WERI-Rb-1 (cell line): Measurements from ENCODE around the gene SLC13A5.

Source experiments
- DNase-seq: peaks from one replicate; pipeline ENCODE4 v3.0.0-alpha.2; 2020
- H3K27ac ChIP-seq: fragments of 250-450 bp; sonication (Bioruptor Pico); 2 replicates; pipeline ENCODE4 v1.5.1; 2020; ENCODE audit warnings: mild to moderate bottlenecking, moderate library complexity
- H3K27me3 ChIP-seq: fragments of 250-450 bp; sonication (Bioruptor Pico); 2 replicates; pipeline ENCODE4 v1.5.1; 2021; ENCODE audit warnings: mild to moderate bottlenecking, low read depth, moderate library complexity; ENCODE audit not compliant: insufficient read depth, severe bottlenecking
- H3K36me3 ChIP-seq: fragments of 250-450 bp; sonication (Bioruptor Pico); 2 replicates; pipeline ENCODE4 v1.5.1; 2020; ENCODE audit warnings: mild to moderate bottlenecking, moderate library complexity
- H3K4me3 ChIP-seq: 2 replicates; pipeline ENCODE4 v1.5.1; 2011; ENCODE audit warnings: low read depth, mild to moderate bottlenecking, control low read depth, low read length
- H3K9me3 ChIP-seq: fragments of 250-450 bp; sonication (Bioruptor Pico); 2 replicates; pipeline ENCODE4 v1.5.1; 2021; ENCODE audit warnings: mild to moderate bottlenecking, moderate library complexity; ENCODE audit not compliant: severe bottlenecking
- CTCF ChIP-seq: IDR thresholded peaks from 2 replicates; pipeline ENCODE4 v1.5.1; 2011; ENCODE audit warnings: low read depth, mild to moderate bottlenecking, control low read depth, inconsistent platforms, low read length

SLC13A5 gene

GRCh38 chr17:6714315-6714874, 1.2 kb upstream of the SLC13A5 start:
- Histone ChIP-seq H3K9me3 (peaks cover 4% of the 10 kb centered on the region), H3K27ac (no peak overlapping the region), H3K36me3 (no peaks in the 10 kb centered on the region), H3K27me3 (peaks cover 35% of the 10 kb centered on the region), H3K4me3 (peak overlapping the region; percentile 45)
- no peak for DNase-seq
- no peak for TF ChIP-seq CTCF

GRCh38 chr17:6713918-6714271, 726 bp upstream of the SLC13A5 start:
- Histone ChIP-seq H3K27ac (no peak overlapping the region), H3K4me3 (peak overlapping the region; percentile 45), H3K9me3 (peaks cover 4% of the 10 kb centered on the region), H3K36me3 (no peaks in the 10 kb centered on the region), H3K27me3 (peaks cover 30% of the 10 kb centered on the region)
- TF ChIP-seq CTCF = no peak
- no peak for DNase-seq

DNA sequence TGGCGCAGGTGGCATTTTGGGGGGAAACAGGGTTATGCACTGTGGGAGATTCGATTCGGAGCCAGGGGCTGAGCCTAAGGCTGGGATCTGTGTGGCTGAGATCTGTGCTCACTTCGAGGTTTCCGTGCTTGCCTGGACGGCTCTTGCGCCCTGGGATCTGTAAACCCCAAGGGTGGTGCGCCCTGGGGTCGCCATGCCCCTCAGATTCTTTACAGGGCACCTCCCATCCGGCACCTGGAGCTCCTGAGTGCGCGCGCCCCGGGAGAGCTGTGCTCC, 377 bp downstream of the SLC13A5 start:
- Histone ChIP-seq H3K27ac (no peak overlapping the region), H3K27me3 (peaks cover 28% of the 10 kb centered on the region), H3K9me3 (peaks cover 2% of the 10 kb centered on the region), H3K36me3 (no peaks in the 10 kb centered on the region), H3K4me3 (peak overlapping the region; percentile 45)
- TF ChIP-seq CTCF = no peak
- DNase-seq = no peak

DNA sequence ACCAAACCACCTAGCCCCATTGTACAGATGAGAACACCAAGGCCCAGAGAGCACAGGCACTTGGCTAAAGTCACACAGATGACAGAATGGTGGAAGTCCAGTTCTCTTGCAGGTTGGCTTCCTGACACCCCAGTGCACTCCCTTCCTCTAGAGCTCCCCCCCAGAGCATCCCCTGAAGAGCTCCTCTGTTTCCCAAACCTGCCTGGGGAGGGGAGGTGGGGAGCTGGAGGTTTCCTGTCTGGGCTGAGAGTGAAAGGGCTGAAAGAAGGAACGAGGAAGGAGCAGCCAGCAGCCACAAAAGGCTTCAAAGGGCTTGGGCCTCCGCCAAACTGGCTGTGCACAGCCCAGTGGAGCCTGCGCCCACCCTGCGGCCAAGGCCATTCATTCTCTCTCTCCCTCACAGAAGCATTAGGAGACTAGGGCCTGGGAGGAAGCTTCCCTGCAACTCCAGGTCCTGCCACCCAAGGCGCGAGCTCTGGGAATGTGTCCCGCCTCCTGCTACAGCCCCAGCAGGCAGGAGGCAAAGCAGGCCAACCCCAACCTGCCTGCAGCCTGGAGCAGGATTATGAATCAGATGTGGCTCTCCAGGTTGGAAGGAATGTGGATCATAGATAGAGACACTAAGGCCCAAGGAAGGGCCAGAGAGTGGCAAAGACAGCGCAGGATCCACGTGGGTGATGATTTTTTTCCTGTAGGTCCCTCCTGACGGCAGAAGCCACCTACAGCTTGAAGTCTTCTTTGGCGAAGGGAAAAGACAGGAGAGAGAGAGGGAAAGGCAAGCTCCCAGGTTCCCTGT, 913 bp downstream of the SLC13A5 start:
- TF ChIP-seq CTCF = peak; percentile 29
- Histone ChIP-seq H3K27ac (no peak overlapping the region), H3K9me3 (no peaks in the 10 kb centered on the region), H3K36me3 (no peaks in the 10 kb centered on the region), H3K27me3 (peaks cover 26% of the 10 kb centered on the region), H3K4me3 (peak overlapping the region; percentile 45)
- peak; percentile 74 for DNase-seq

GRCh38 chr17:6711681-6712057, 1.5 kb downstream of the SLC13A5 start:
- Histone ChIP-seq H3K9me3 (no peaks in the 10 kb centered on the region), H3K27ac (no peak overlapping the region), H3K27me3 (peaks cover 27% of the 10 kb centered on the region), H3K36me3 (no peaks in the 10 kb centered on the region), H3K4me3 (no peak overlapping the region)
- TF ChIP-seq CTCF = no peak
- no peak for DNase-seq
